GM19397 (cell line): ENCODE data around the gene WNT6.

Source experiments
- ATAC-seq: cut with Tn5 transposase; IDR thresholded peaks from one replicate; pipeline ENCODE4 v1.9.1; 2021; ENCODE audit warnings: mild to moderate bottlenecking, moderate library complexity; ENCODE audit not compliant: unreplicated experiment

The WNT6 gene

GRCh38 chr2:218857371-218858137 lies 2.1 kb upstream of the WNT6 start:
- ATAC-seq = no peak

- no peak for ATAC-seq
These were observed 1.5 kb upstream of the WNT6 start for GRCh38 chr2:218858138-218858445.

GRCh38 chr2:218858671-218859555 lies 692 bp upstream of the WNT6 start:
- no peak for ATAC-seq

GRCh38 chr2:218859988-218860831 lies 605 bp downstream of the WNT6 start:
- ATAC-seq = no peak

- no peak for ATAC-seq
These were observed 1.4 kb downstream of the WNT6 start for GRCh38 chr2:218860950-218861381.

GRCh38 chr2:218861645-218862318 lies 2.2 kb downstream of the WNT6 start:
- ATAC-seq = no peak

GRCh38 chr2:218863021-218863520 lies 3.5 kb downstream of the WNT6 start:
- ATAC-seq = no peak

GRCh38 chr2:218865396-218865795 lies 5.8 kb downstream of the WNT6 start:
- ATAC-seq = no peak

GRCh38 chr2:218865999-218866398 lies 6.4 kb downstream of the WNT6 start:
- ATAC-seq = no peak

GRCh38 chr2:218867900-218868299 lies 8.3 kb downstream of the WNT6 start:
- ATAC-seq = no peak

- ATAC-seq = no peak
These were observed 9.5 kb downstream of the WNT6 start for GRCh38 chr2:218869064-218869463.

GRCh38 chr2:218870984-218871344 lies 11.4 kb downstream of the WNT6 start:
- ATAC-seq = no peak

- ATAC-seq = no peak
These were observed 12.0 kb downstream of the WNT6 start for GRCh38 chr2:218871345-218872302.

GRCh38 chr2:218872645-218873358 lies 13.2 kb downstream of the WNT6 start:
- ATAC-seq = no peak

- no peak for ATAC-seq
These were observed 14.0 kb downstream of the WNT6 start for GRCh38 chr2:218873359-218874194.

- ATAC-seq = no peak
These were observed 16.2 kb downstream of the WNT6 start for GRCh38 chr2:218875692-218876246.

- no peak for ATAC-seq
These were observed 17.1 kb downstream of the WNT6 start for GRCh38 chr2:218876562-218877219.
